Measurements from ENCODE around the gene MSI2. TPM values are rescaled to one million over a fixed set of nuclear protein-coding genes. Genes with fewer than 3 reads are reported as not detected.

The MSI2 gene
- total RNA-seq, 4 donors from 2014 or later, result 15.9 to 22.9 (median 17.0) TPM

- 75% methylated on average over 1 of the region's 4 CpGs; no CpG with 5 or more reads in 1 of the 2 donors for WGBS, 2 donors
- Histone ChIP-seq H3K27ac (peak overlapping the region in 2 of 4 donors; percentile 11 to 61), H3K4me1 (peaks cover 0 to 40% (median 20%) of the 10 kb centered on the region in 3 donors), H3K27me3 (no peaks in the 10 kb centered on the region), H3K4me3 (no peak overlapping the region), H3K9me3 (no peaks in the 10 kb centered on the region), H3K36me3 (no peaks in the 10 kb centered on the region)
- intact Hi-C loops (cut with DNase I), result no loop called here
- TF ChIP-seq POLR2A (IDR thresholded peaks at IDR 0.05) (no peak), CTCF (IDR thresholded peaks at IDR 0.05) (no peak)
- no peak for DNase-seq
These were observed 301.1 kb downstream of the MSI2 start for GRCh38 chr17:57557416-57557815.

GRCh38 chr17:57557834-57558681 is 301.7 kb downstream of the MSI2 start:
- TF ChIP-seq POLR2A (IDR thresholded peaks at IDR 0.05), result no peak
- TF ChIP-seq CTCF (IDR thresholded peaks at IDR 0.05), result no peak
- H3K36me3 ChIP-seq, result no peaks in the 10 kb centered on the region
- intact Hi-C loops (cut with DNase I), result no loop called here
- H3K4me3 ChIP-seq, result no peak overlapping the region
- no peaks in the 10 kb centered on the region for H3K9me3 ChIP-seq
- peaks cover 0 to 33% (median 15%) of the 10 kb centered on the region in 3 donors for H3K4me1 ChIP-seq
- H3K27ac ChIP-seq, result peak overlapping the region in 2 of 4 donors; percentile 11 to 61
- 29 to 35% methylated on average over 16 to 21 of the region's 22 CpGs for WGBS, 2 donors
- H3K27me3 ChIP-seq, result no peaks in the 10 kb centered on the region
- DNase-seq, result no peak

- Histone ChIP-seq H3K4me1 (peaks cover 0 to 23% (median 15%) of the 10 kb centered on the region in 3 donors), H3K9me3 (no peaks in the 10 kb centered on the region), H3K4me3 (no peak overlapping the region), H3K36me3 (no peaks in the 10 kb centered on the region), H3K27me3 (no peaks in the 10 kb centered on the region), H3K27ac (no peak overlapping the region)
- TF ChIP-seq CTCF (IDR thresholded peaks at IDR 0.05) (no peak), POLR2A (IDR thresholded peaks at IDR 0.05) (no peak)
- intact Hi-C loops (cut with DNase I), result no loop called here
- DNase-seq, result no peak
- 89 to 98% methylated on average over 7 of the region's 7 CpGs for WGBS, 2 donors
These were observed 302.9 kb downstream of the MSI2 start for GRCh38 chr17:57559226-57559625.

- Histone ChIP-seq H3K4me3 (no peak overlapping the region), H3K9me3 (no peaks in the 10 kb centered on the region), H3K36me3 (no peaks in the 10 kb centered on the region), H3K27ac (no peak overlapping the region), H3K4me1 (peaks cover 0 to 23% (median 15%) of the 10 kb centered on the region in 3 donors), H3K27me3 (no peaks in the 10 kb centered on the region)
- WGBS, 2 donors, result 80 to 86% methylated on average over 8 to 14 of the region's 14 CpGs
- TF ChIP-seq CTCF (IDR thresholded peaks at IDR 0.05) (no peak), POLR2A (IDR thresholded peaks at IDR 0.05) (no peak)
- no peak for DNase-seq
- intact Hi-C loops (cut with DNase I), result no loop called here
These were observed 303.5 kb downstream of the MSI2 start for GRCh38 chr17:57559634-57560318.

GRCh38 chr17:57560319-57560705 is 304.0 kb downstream of the MSI2 start:
- DNase-seq, result no peak
- Histone ChIP-seq H3K4me1 (peaks cover 0 to 23% (median 15%) of the 10 kb centered on the region in 3 donors), H3K9me3 (no peaks in the 10 kb centered on the region), H3K27ac (no peak overlapping the region), H3K36me3 (no peaks in the 10 kb centered on the region), H3K4me3 (no peak overlapping the region), H3K27me3 (no peaks in the 10 kb centered on the region)
- 81 to 83% methylated on average over 4 of the region's 4 CpGs for WGBS, 2 donors
- intact Hi-C loops (cut with DNase I), result no loop called here
- TF ChIP-seq CTCF (IDR thresholded peaks at IDR 0.05) (no peak), POLR2A (IDR thresholded peaks at IDR 0.05) (no peak)
